HL-60 (cell line): ENCODE measurements around the gene STX7.

ENCODE experiments used
- CTCF ChIP-seq: IDR thresholded peaks from one replicate; pipeline ENCODE4 v1.5.1; 2011; ENCODE audit warnings: low read length, control low read depth, inconsistent platforms; ENCODE audit not compliant: insufficient read depth
- GABPA ChIP-seq: IDR thresholded peaks from 2 replicates; pipeline ENCODE4 v1.6.1; 2012; ENCODE audit warnings: low read depth
- POLR2AphosphoS5 ChIP-seq: IDR thresholded peaks from 2 replicates; pipeline ENCODE4 v1.6.1; 2012; ENCODE audit warnings: low read depth
- TF ChIP-seq, protein P1 (sequence below): IDR thresholded peaks from 2 replicates; pipeline ENCODE4 v1.6.1; 2012; ENCODE audit warnings: low read depth; ENCODE audit not compliant: insufficient replicate concordance

GRCh38 chr6:132496519-132497180 lies 16.3 kb downstream of the STX7 start:
- TF ChIP-seq CTCF (no peak), POLR2AphosphoS5 (no peak), GABPA (no peak)
- TF ChIP-seq, protein P1, sequence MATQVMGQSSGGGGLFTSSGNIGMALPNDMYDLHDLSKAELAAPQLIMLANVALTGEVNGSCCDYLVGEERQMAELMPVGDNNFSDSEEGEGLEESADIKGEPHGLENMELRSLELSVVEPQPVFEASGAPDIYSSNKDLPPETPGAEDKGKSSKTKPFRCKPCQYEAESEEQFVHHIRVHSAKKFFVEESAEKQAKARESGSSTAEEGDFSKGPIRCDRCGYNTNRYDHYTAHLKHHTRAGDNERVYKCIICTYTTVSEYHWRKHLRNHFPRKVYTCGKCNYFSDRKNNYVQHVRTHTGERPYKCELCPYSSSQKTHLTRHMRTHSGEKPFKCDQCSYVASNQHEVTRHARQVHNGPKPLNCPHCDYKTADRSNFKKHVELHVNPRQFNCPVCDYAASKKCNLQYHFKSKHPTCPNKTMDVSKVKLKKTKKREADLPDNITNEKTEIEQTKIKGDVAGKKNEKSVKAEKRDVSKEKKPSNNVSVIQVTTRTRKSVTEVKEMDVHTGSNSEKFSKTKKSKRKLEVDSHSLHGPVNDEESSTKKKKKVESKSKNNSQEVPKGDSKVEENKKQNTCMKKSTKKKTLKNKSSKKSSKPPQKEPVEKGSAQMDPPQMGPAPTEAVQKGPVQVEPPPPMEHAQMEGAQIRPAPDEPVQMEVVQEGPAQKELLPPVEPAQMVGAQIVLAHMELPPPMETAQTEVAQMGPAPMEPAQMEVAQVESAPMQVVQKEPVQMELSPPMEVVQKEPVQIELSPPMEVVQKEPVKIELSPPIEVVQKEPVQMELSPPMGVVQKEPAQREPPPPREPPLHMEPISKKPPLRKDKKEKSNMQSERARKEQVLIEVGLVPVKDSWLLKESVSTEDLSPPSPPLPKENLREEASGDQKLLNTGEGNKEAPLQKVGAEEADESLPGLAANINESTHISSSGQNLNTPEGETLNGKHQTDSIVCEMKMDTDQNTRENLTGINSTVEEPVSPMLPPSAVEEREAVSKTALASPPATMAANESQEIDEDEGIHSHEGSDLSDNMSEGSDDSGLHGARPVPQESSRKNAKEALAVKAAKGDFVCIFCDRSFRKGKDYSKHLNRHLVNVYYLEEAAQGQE = no peak
